ENCODE data around the gene IL32. TPM values are rescaled to one million over a fixed set of nuclear protein-coding genes. Genes with fewer than 3 reads are reported as not detected.

IL32 gene
- polyA plus RNA-seq, 2 of the 4 experiments (the other 2 are of a cell fraction) = 8.9 to 20.2 TPM

- FAIRE-seq = no peak
- Histone ChIP-seq H3K4me2 (no peak overlapping the region), H3K9me3 (no peaks in the 10 kb centered on the region), H3K27ac (no peak overlapping the region), H3K4me3 (no peak overlapping the region), H3K4me1 (peaks cover 3% of the 10 kb centered on the region; the same call in 1 of the 3 replicates)
- ATAC-seq = no peak
- TF ChIP-seq RFX5 (IDR thresholded peaks at IDR 0.05) = no peak
- no peak for TF ChIP-seq ZFP36 (IDR thresholded peaks at IDR 0.05; ENCODE audit: borderline replicate concordance, partially characterized antibody)
- TF ChIP-seq, protein P1, sequence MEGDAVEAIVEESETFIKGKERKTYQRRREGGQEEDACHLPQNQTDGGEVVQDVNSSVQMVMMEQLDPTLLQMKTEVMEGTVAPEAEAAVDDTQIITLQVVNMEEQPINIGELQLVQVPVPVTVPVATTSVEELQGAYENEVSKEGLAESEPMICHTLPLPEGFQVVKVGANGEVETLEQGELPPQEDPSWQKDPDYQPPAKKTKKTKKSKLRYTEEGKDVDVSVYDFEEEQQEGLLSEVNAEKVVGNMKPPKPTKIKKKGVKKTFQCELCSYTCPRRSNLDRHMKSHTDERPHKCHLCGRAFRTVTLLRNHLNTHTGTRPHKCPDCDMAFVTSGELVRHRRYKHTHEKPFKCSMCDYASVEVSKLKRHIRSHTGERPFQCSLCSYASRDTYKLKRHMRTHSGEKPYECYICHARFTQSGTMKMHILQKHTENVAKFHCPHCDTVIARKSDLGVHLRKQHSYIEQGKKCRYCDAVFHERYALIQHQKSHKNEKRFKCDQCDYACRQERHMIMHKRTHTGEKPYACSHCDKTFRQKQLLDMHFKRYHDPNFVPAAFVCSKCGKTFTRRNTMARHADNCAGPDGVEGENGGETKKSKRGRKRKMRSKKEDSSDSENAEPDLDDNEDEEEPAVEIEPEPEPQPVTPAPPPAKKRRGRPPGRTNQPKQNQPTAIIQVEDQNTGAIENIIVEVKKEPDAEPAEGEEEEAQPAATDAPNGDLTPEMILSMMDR (IDR thresholded peaks at IDR 0.05) = no peak
- TF ChIP-seq, protein P2, sequence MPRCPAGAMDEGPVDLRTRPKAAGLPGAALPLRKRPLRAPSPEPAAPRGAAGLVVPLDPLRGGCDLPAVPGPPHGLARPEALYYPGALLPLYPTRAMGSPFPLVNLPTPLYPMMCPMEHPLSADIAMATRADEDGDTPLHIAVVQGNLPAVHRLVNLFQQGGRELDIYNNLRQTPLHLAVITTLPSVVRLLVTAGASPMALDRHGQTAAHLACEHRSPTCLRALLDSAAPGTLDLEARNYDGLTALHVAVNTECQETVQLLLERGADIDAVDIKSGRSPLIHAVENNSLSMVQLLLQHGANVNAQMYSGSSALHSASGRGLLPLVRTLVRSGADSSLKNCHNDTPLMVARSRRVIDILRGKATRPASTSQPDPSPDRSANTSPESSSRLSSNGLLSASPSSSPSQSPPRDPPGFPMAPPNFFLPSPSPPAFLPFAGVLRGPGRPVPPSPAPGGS (IDR thresholded peaks at IDR 0.05) = no peak
- TF ChIP-seq NFE2L2 (conservative IDR thresholded peaks at IDR 0.05; ENCODE audit: low read length) = no peak
- TF ChIP-seq PBX3 (IDR thresholded peaks at IDR 0.05) = no peak
- no peak for TF ChIP-seq MAZ (IDR thresholded peaks at IDR 0.05; ENCODE audit: borderline replicate concordance, low read depth, low read length)
- CTCF ChIA-PET = interaction anchor here (0.8 to 6.2 kb wide), 6 partner anchors 9 to 81 kb away, joined by 4 to 104 read pairs (median 4); no protein-coding TSS in a partner anchor
- DNase-seq (ENCODE audit: low read depth in 1 of 2, low spot score in 1 of 2) = no peak
- POLR2A ChIA-PET = interaction anchor here (1.2 kb wide), 1 partner anchor 9 kb away, joined by 3 read pairs; no protein-coding TSS in a partner anchor
- WGBS (ENCODE audit: missing lambda C conversion rate) = 88% methylated on average over 13 of the region's 26 CpGs
Observed at GRCh38 chr16:3049921-3050481, 15.4 kb upstream of the IL32 start.

- ChIA-PET CTCF (interaction anchor here (0.5 to 6.2 kb wide), 8 partner anchors 8 to 81 kb away, joined by 3 to 104 read pairs (median 4); no protein-coding TSS in a partner anchor), POLR2A (interaction anchor here (1.2 kb wide), 1 partner anchor 8 kb away, joined by 3 read pairs; no protein-coding TSS in a partner anchor)
- FAIRE-seq (no peak), DNase-seq (ENCODE audit: low read depth in 1 of 2, low spot score in 1 of 2) (no peak), ATAC-seq (no peak)
- TF ChIP-seq TFCP2L1 (CRISPR knock-in tag; IDR thresholded peaks at IDR 0.05) = no peak
- TF ChIP-seq HOXB13 (CRISPR knock-in tag; IDR thresholded peaks at IDR 0.05; ENCODE audit: low read depth) = no peak
- TF ChIP-seq JUNB (IDR thresholded peaks at IDR 0.05) = no peak
- H3K4me1 ChIP-seq = peaks cover 3% of the 10 kb centered on the region; the same call in 1 of the 3 replicates
- no peak overlapping the region for H3K4me2 ChIP-seq
- 84% methylated on average over 5 of the region's 5 CpGs for WGBS (ENCODE audit: missing lambda C conversion rate)
- no peaks in the 10 kb centered on the region for H3K9me3 ChIP-seq
- H3K4me3 ChIP-seq = no peak overlapping the region
- H3K27ac ChIP-seq = no peak overlapping the region
Observed at GRCh38 chr16:3050487-3050886, 15.0 kb upstream of the IL32 start.

DNA sequence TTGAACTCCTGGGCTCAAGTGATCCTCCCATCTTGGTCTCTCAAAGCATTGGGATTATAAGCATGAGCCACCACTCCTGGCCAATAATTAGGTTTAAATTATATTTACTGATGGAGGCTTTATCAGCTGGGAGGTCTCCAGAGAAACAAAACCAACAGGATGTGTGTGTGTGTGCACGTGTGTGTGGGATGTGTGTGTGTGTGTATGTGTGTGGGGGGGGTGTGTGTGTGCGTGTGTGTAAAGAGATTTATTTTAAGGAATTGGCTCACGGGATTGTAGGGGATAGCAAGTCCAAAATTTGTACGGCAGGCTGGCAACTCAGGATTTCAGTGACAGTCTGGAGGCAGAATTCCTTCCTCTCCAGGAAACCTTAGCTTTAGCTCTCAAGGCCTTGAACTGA, 14.4 kb upstream of the IL32 start:
- CTCF ChIA-PET = interaction anchor here (0.5 to 6.2 kb wide), 8 partner anchors 8 to 80 kb away, joined by 3 to 104 read pairs (median 4); no protein-coding TSS in a partner anchor
- Histone ChIP-seq H3K9me3 (no peaks in the 10 kb centered on the region), H3K4me2 (no peak overlapping the region), H3K4me1 (peaks cover 3% of the 10 kb centered on the region; the same call in 1 of the 3 replicates), H3K4me3 (no peak overlapping the region), H3K27ac (no peak overlapping the region)
- ATAC-seq (no peak), DNase-seq (ENCODE audit: low read depth in 1 of 2, low spot score in 1 of 2) (no peak), FAIRE-seq (no peak)
- POLR2A ChIA-PET = no interaction called here
- 82% methylated on average over 4 of the region's 4 CpGs for WGBS (ENCODE audit: missing lambda C conversion rate)
- TF ChIP-seq ZNF302 (CRISPR knock-in tag; IDR thresholded peaks at IDR 0.05) (no peak), EHF (CRISPR knock-in tag; IDR thresholded peaks at IDR 0.05) (no peak), CBX8 (IDR thresholded peaks at IDR 0.05) (no peak), CHD4 (IDR thresholded peaks at IDR 0.05; ENCODE audit: borderline replicate concordance) (no peak), ZFP36 (IDR thresholded peaks at IDR 0.05; ENCODE audit: borderline replicate concordance, partially characterized antibody) (no peak), RAD21 (conservative IDR thresholded peaks at IDR 0.05 in 1 of 2, IDR thresholded peaks at IDR 0.05 in 1 of 2) (no peak), EHMT2 (IDR thresholded peaks at IDR 0.05; ENCODE audit: low read depth) (no peak), RNF2 (IDR thresholded peaks at IDR 0.05; ENCODE audit: borderline replicate concordance, low read depth) (no peak), GATA3 (IDR thresholded peaks at IDR 0.05; ENCODE audit: borderline replicate concordance) (no peak), KDM5A (IDR thresholded peaks at IDR 0.05) (no peak), SMC3 (IDR thresholded peaks at IDR 0.05) (no peak), USF2 (IDR thresholded peaks at IDR 0.05) (no peak)
- TF ChIP-seq, protein P3, sequence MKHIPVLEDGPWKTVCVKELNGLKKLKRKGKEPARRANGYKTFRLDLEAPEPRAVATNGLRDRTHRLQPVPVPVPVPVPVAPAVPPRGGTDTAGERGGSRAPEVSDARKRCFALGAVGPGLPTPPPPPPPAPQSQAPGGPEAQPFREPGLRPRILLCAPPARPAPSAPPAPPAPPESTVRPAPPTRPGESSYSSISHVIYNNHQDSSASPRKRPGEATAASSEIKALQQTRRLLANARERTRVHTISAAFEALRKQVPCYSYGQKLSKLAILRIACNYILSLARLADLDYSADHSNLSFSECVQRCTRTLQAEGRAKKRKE (CRISPR knock-in tag; IDR thresholded peaks at IDR 0.05; ENCODE audit: low read depth) = no peak
- TF ChIP-seq, protein P4, sequence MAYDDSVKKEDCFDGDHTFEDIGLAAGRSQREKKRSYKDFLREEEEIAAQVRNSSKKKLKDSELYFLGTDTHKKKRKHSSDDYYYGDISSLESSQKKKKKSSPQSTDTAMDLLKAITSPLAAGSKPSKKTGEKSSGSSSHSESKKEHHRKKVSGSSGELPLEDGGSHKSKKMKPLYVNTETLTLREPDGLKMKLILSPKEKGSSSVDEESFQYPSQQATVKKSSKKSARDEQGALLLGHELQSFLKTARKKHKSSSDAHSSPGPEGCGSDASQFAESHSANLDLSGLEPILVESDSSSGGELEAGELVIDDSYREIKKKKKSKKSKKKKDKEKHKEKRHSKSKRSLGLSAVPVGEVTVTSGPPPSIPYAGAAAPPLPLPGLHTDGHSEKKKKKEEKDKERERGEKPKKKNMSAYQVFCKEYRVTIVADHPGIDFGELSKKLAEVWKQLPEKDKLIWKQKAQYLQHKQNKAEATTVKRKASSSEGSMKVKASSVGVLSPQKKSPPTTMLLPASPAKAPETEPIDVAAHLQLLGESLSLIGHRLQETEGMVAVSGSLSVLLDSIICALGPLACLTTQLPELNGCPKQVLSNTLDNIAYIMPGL (CRISPR knock-in tag; IDR thresholded peaks at IDR 0.05; ENCODE audit: borderline replicate concordance) = no peak
- TF ChIP-seq, protein P2 (IDR thresholded peaks at IDR 0.05) = no peak

Data from A549 (cell line).